HG02981 (cell line): Measurements from ENCODE around the gene ARPC1B.
"Not testable (repeated sequence)": the region's sequence is repeated elsewhere in the genome, so short reads cannot be mapped to it uniquely, and the experiment has no call there.

Source experiments
- ATAC-seq: cut with Tn5 transposase; IDR thresholded peaks from one replicate; pipeline ENCODE4 v1.9.1; 2021; ENCODE audit warnings: mild to moderate bottlenecking, moderate library complexity; ENCODE audit not compliant: unreplicated experiment

The ARPC1B gene

GRCh38 chr7:99387239-99387635, 12.7 kb downstream of the ARPC1B start:
- ATAC-seq, result not testable (repeated sequence)

- no peak for ATAC-seq
Observed at GRCh38 chr7:99387912-99388311, 13.4 kb downstream of the ARPC1B start.

- no peak for ATAC-seq
Observed at GRCh38 chr7:99389772-99390171, 15.2 kb downstream of the ARPC1B start.

GRCh38 chr7:99390941-99391602, 16.5 kb downstream of the ARPC1B start:
- no peak for ATAC-seq

- no peak for ATAC-seq
Observed at GRCh38 chr7:99392046-99392445, 17.5 kb downstream of the ARPC1B start.

GRCh38 chr7:99392659-99393354, 18.3 kb downstream of the ARPC1B start:
- ATAC-seq, result peak; percentile 67

- peak; percentile 10 for ATAC-seq
Observed at GRCh38 chr7:99393355-99394187, 19.0 kb downstream of the ARPC1B start.

- ATAC-seq, result no peak
Observed at GRCh38 chr7:99394188-99394502, 19.6 kb downstream of the ARPC1B start.

- no peak for ATAC-seq
Observed at GRCh38 chr7:99395616-99396327, 21.2 kb downstream of the ARPC1B start.

GRCh38 chr7:99396418-99397296, 22.1 kb downstream of the ARPC1B start:
- no peak for ATAC-seq

GRCh38 chr7:99397297-99397983, 22.9 kb downstream of the ARPC1B start:
- ATAC-seq, result no peak

- ATAC-seq, result no peak
Observed at GRCh38 chr7:99398891-99399445, 24.4 kb downstream of the ARPC1B start.

- no peak for ATAC-seq
Observed at GRCh38 chr7:99399597-99399996, 25.1 kb downstream of the ARPC1B start.

GRCh38 chr7:99402854-99403253, 28.3 kb downstream of the ARPC1B start:
- no peak for ATAC-seq

- ATAC-seq, result no peak
Observed at GRCh38 chr7:99403764-99404163, 29.2 kb downstream of the ARPC1B start.

GRCh38 chr7:99404235-99404976, 29.9 kb downstream of the ARPC1B start:
- no peak for ATAC-seq

- no peak for ATAC-seq
Observed at GRCh38 chr7:99404977-99405320, 30.4 kb downstream of the ARPC1B start.

GRCh38 chr7:99406557-99406956, 32.0 kb downstream of the ARPC1B start:
- ATAC-seq, result no peak

- ATAC-seq, result no peak
Observed at GRCh38 chr7:99407872-99408378, 33.4 kb downstream of the ARPC1B start.
